ENCODE data around the gene P2RY2. TPM values are rescaled to one million over a fixed set of nuclear protein-coding genes. Genes with fewer than 3 reads are reported as not detected.

Gene P2RY2
- total RNA-seq, 2 experiments from 2014 or later = not detected

DNA sequence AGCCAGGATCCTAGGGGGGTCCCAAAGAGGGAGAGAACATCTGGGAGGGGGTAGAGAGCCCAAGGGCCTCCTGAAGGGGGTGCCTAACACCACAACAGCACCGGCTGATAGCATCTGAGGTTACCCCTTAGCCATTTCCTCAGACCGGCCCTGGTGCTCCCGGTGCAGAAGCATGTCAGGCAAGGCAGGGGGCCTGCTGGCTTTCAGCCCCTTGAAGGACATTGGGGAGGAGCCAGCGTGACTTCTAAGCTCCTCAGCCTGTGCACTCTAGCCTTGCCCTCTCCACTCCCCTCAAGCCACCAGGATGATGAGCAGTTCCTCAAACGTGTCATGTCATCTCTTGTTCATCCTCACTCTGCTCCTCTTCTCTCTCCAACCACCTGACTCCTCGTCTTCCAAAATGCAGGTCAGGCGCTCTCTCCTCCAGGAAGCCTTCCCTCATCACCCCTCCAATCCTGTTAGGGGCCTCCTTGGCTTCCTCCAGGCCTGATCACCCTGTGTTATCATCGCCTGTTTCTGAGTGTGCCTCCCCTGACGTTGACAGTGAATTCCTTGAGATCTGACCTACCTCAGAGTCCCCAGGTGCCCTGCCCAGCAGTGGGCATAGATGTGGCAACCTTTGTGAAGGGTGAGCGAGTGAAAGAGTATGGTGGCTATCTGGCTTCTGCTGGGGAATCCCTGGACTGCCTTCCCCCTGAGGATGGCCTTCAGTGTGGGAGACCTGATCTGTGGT lies 6.1 kb downstream of the P2RY2 start:
- Histone ChIP-seq H3K9me3 (ENCODE audit: low read length) (no peaks in the 10 kb centered on the region), H3K9me2 (ENCODE audit: insufficient read depth, low read length) (no peaks in the 10 kb centered on the region), H3K4me3 (ENCODE audit: low read depth, low read length, poor library complexity, severe bottlenecking) (no peak overlapping the region), H2AFZ (ENCODE audit: low read length) (no peak overlapping the region), H3K79me2 (ENCODE audit: insufficient read depth, low read depth, low read length) (no peaks in the 10 kb centered on the region), H4K20me1 (ENCODE audit: insufficient read depth, low read length) (no peaks in the 10 kb centered on the region), H3K4me1 (ENCODE audit: insufficient read depth, low read length, poor library complexity, severe bottlenecking) (no peaks in the 10 kb centered on the region), H3K4me2 (ENCODE audit: low read length) (no peak overlapping the region), H3K27ac (ENCODE audit: low read depth, low read length, poor library complexity, severe bottlenecking) (no peak overlapping the region), H3K36me3 (ENCODE audit: insufficient read depth, low read length) (no peaks in the 10 kb centered on the region)
- ChIA-PET CTCF (ENCODE audit: unreplicated experiment) (no interaction called here), POLR2A (interaction anchor here (0.9 kb wide), 1 partner anchor 51 kb away, joined by 4 read pairs; no protein-coding TSS in a partner anchor)
- no peak for TF ChIP-seq EZH2phosphoT487 (IDR thresholded peaks at IDR 0.05; ENCODE audit: borderline replicate concordance, low read depth, low read length)
- TF ChIP-seq, protein P1, sequence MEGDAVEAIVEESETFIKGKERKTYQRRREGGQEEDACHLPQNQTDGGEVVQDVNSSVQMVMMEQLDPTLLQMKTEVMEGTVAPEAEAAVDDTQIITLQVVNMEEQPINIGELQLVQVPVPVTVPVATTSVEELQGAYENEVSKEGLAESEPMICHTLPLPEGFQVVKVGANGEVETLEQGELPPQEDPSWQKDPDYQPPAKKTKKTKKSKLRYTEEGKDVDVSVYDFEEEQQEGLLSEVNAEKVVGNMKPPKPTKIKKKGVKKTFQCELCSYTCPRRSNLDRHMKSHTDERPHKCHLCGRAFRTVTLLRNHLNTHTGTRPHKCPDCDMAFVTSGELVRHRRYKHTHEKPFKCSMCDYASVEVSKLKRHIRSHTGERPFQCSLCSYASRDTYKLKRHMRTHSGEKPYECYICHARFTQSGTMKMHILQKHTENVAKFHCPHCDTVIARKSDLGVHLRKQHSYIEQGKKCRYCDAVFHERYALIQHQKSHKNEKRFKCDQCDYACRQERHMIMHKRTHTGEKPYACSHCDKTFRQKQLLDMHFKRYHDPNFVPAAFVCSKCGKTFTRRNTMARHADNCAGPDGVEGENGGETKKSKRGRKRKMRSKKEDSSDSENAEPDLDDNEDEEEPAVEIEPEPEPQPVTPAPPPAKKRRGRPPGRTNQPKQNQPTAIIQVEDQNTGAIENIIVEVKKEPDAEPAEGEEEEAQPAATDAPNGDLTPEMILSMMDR (conservative IDR thresholded peaks at IDR 0.05; ENCODE audit: low read length) = no peak
- intact Hi-C loops (cut with micrococcal nuclease; ENCODE audit: unreplicated experiment) = no loop called here
- no TSS peak for BruUV-seq (replicated peaks)
- DNase-seq (ENCODE audit: low spot score) = no peak

DNA sequence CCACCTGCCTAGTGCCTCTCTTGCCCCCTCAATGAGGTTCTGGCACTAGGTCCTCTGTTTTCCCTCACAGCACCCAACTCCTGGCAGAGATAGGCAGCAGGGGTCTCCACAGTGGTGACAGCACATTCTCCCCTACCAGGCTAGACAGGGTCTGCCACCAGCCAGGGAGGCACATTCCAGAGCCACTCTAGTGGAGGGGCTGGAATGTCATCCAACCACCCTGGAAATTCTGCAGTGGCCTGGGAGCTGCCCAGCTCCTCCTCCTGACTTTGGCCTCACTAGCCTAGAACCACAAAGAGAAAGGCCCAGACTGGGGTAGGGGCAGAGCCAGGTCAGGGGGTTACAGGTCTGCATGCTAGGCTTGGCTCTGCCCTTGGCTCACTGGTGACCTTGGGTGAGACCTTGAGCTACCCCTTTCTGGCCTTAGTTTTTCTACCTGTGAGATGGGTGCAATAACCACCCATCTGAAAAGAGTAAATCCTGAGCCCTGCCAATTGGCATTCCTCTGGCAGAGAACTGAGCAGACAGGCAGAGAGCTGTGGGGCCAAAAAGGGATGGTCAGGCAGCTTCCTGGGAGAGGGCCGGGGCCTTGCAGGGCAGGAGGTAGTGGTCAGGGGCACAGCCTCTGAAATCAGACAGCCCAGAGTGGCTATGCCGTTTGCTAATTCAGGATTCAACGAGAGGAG lies 7.1 kb downstream of the P2RY2 start:
- H4K20me1 ChIP-seq (ENCODE audit: insufficient read depth, low read length) = no peaks in the 10 kb centered on the region
- POLR2A ChIA-PET = interaction anchor here (0.9 kb wide), 1 partner anchor 50 kb away, joined by 4 read pairs; no protein-coding TSS in a partner anchor
- BruUV-seq (replicated peaks) = no TSS peak
- H3K4me1 ChIP-seq (ENCODE audit: insufficient read depth, low read length, poor library complexity, severe bottlenecking) = no peaks in the 10 kb centered on the region
- no peak overlapping the region for H3K27ac ChIP-seq (ENCODE audit: low read depth, low read length, poor library complexity, severe bottlenecking)
- H3K36me3 ChIP-seq (ENCODE audit: insufficient read depth, low read length) = no peaks in the 10 kb centered on the region
- intact Hi-C loops (cut with micrococcal nuclease; ENCODE audit: unreplicated experiment) = no loop called here
- H3K9me2 ChIP-seq (ENCODE audit: insufficient read depth, low read length) = no peaks in the 10 kb centered on the region
- H3K79me2 ChIP-seq (ENCODE audit: insufficient read depth, low read depth, low read length) = no peaks in the 10 kb centered on the region
- H3K4me2 ChIP-seq (ENCODE audit: low read length) = no peak overlapping the region
- CTCF ChIA-PET (ENCODE audit: unreplicated experiment) = no interaction called here
- no peaks in the 10 kb centered on the region for H3K9me3 ChIP-seq (ENCODE audit: low read length)
- no peak overlapping the region for H2AFZ ChIP-seq (ENCODE audit: low read length)
- TF ChIP-seq EZH2phosphoT487 (IDR thresholded peaks at IDR 0.05; ENCODE audit: borderline replicate concordance, low read depth, low read length) = no peak
- TF ChIP-seq, protein P1 (conservative IDR thresholded peaks at IDR 0.05; ENCODE audit: low read length) = no peak
- no peak for DNase-seq (ENCODE audit: low spot score)
- H3K4me3 ChIP-seq (ENCODE audit: low read depth, low read length, poor library complexity, severe bottlenecking) = no peak overlapping the region

DNA sequence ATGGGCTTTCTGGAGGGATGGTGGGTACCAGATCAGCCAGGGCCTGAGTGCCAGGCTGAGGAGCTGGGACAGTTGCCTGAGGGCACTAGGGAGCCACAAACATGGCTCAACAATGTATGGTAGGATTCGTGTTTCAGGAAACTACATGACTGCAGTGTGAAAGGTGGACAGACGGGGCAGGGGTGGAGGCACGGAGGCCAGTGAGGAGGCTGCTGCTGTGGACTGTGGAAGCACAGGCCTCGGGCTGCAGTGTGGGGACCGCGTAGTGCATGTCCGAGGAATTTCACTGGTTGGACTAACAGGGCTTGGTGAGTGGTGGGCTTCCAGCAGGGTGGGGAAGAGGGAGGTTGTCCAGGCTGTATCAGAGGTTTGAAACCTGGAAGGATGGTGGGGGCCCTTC lies 7.8 kb downstream of the P2RY2 start:
- no peak overlapping the region for H3K4me2 ChIP-seq (ENCODE audit: low read length)
- no peaks in the 10 kb centered on the region for H3K4me1 ChIP-seq (ENCODE audit: insufficient read depth, low read length, poor library complexity, severe bottlenecking)
- intact Hi-C loops (cut with micrococcal nuclease; ENCODE audit: unreplicated experiment) = no loop called here
- H3K79me2 ChIP-seq (ENCODE audit: insufficient read depth, low read depth, low read length) = no peaks in the 10 kb centered on the region
- H4K20me1 ChIP-seq (ENCODE audit: insufficient read depth, low read length) = no peaks in the 10 kb centered on the region
- TF ChIP-seq, protein P1 (conservative IDR thresholded peaks at IDR 0.05; ENCODE audit: low read length) = no peak
- no peak for TF ChIP-seq EZH2phosphoT487 (IDR thresholded peaks at IDR 0.05; ENCODE audit: borderline replicate concordance, low read depth, low read length)
- H2AFZ ChIP-seq (ENCODE audit: low read length) = no peak overlapping the region
- no peaks in the 10 kb centered on the region for H3K9me3 ChIP-seq (ENCODE audit: low read length)
- no peak overlapping the region for H3K4me3 ChIP-seq (ENCODE audit: low read depth, low read length, poor library complexity, severe bottlenecking)
- no peak overlapping the region for H3K27ac ChIP-seq (ENCODE audit: low read depth, low read length, poor library complexity, severe bottlenecking)
- BruUV-seq (replicated peaks) = no TSS peak
- no peaks in the 10 kb centered on the region for H3K9me2 ChIP-seq (ENCODE audit: insufficient read depth, low read length)
- H3K36me3 ChIP-seq (ENCODE audit: insufficient read depth, low read length) = no peaks in the 10 kb centered on the region
- ChIA-PET POLR2A (no interaction called here), CTCF (ENCODE audit: unreplicated experiment) (no interaction called here)
- DNase-seq (ENCODE audit: low spot score) = no peak

All from OCI-LY7 (cell line).